T-helper 2 cell treated with Interferon-gamma antibody and Interleukin-4, amounts not matched to agents 100 ng/mL and 5 ng/mL, for 36 hours (primary cell): ENCODE measurements around the gene NPEPPS. TPM values are rescaled to one million over a fixed set of nuclear protein-coding genes. Genes with fewer than 3 reads are reported as not detected.

ENCODE experiments used
- intact Hi-C: fragments of 100-400 bp; cut with micrococcal nuclease; formaldehyde crosslinking; loops from one replicate; pipeline ENCODE4 v1.15.1; 2023
- total RNA-seq: library from RNA; stranded (reverse); gene quantifications from 2 replicates; pipeline ENCODE4 v1.2.3, GENCODE V29; 2022

The NPEPPS gene
- total RNA-seq, 1 donor from 2014 or later = 95.5 TPM

- intact Hi-C loops = no loop called here
Measured at GRCh38 chr17:47628014-47628566, 97.2 kb downstream of the NPEPPS start.

- intact Hi-C loops = no loop called here
Measured at GRCh38 chr17:47629826-47630225, 98.9 kb downstream of the NPEPPS start.

DNA sequence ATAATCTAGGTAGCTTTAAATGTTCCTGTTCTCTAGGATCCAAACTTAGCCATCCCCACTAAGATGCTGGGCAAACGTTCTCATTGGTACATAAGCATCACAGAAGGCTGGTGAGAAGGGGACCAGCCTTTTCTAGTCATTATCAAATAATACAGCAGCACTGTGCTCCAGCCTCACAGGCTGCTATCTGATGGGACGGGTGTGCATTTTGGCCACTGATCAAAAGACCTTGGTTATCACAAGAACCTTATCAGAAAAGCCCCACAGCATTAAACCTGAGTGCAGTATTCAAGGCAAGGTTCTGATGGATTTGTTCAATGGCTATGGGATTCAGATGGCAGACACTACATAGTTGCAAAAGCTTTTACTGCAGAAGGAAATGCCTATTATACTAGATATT, 99.7 kb downstream of the NPEPPS start:
- intact Hi-C loops = no loop called here

DNA sequence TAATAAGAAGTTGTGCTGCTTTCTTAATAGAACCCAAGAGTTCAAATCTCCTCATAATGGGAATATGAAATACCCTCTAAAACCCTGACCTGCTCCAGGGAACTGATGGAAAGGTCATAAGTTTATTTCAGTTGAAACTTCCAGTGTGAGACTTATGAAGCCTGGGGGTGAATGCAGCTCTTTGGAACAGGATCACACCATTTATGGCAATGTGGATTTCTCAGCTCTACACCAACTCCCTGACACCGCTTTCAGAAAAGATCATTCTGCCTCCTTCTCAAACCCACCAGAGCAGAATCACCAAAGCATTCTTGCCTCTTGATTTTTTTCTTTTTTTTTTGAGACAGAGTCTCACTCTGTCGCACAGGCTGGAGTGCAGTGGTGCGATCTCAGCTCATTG, 102.1 kb downstream of the NPEPPS start:
- intact Hi-C loops = no loop called here

DNA sequence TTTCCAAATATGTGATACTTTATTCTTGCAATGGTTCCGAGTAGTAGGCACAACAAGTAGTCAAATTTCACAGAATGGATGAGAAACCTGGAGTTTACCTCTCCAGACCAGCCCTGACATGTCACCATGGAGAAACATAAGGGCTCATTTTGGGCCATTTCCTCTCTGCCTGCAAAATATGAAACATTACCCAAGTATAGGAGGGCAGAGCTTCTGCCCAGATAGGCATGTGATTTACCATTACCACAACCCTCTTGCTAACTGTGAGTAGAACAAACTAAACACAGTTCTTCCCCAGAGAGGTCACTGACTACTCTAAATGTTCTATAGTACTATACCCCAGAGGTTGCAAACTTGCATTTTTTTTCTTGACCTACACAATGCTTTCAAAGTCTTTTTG, 103.1 kb downstream of the NPEPPS start:
- intact Hi-C loops = no loop called here

DNA sequence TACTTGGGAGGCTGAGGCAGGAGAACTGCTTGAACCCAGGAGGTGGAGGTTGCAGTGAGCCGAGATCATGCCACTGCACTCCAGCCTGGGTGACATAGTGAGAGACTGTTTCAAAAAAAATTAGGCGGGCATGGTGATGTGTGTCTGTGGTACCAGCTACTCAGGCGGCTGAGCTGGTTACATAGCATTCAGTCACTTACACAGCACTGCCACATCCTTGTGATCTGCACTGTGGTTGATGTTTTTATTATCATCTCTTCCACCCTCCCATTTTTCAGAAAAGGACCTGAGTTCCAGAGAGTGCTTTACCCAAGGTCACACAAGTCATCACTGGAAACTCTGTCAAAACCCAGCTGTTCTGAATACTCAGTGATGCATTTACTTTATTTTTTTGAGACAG, 104.0 kb downstream of the NPEPPS start:
- intact Hi-C loops = no loop called here

DNA sequence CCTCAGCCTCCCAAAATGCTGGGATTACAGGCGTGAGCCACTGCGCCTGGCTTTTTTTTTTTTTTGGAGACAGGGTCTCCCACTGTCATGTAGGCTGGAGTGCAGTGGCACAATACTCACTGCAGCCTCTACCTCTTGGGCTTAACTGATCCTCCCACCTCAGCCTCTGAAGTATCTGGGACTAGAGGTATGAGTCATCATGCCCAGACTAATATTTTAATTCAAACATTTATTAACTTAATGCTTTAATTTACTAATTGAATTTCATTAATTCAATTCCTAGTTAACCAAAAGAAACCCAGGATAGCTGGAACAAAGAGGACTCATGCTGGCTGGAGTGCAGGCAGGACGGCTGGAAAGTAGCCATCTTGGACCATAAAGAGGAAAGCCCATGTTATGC, 104.8 kb downstream of the NPEPPS start:
- intact Hi-C loops = no loop called here

GRCh38 chr17:47636273-47637030, 105.5 kb downstream of the NPEPPS start:
- intact Hi-C loops = no loop called here

GRCh38 chr17:47638903-47639302, 108.0 kb downstream of the NPEPPS start:
- intact Hi-C loops = no loop called here

- intact Hi-C loops = no loop called here
Measured at GRCh38 chr17:47640076-47640475, 109.2 kb downstream of the NPEPPS start.

- intact Hi-C loops = no loop called here
Measured at GRCh38 chr17:47641202-47641601, 110.3 kb downstream of the NPEPPS start.

DNA sequence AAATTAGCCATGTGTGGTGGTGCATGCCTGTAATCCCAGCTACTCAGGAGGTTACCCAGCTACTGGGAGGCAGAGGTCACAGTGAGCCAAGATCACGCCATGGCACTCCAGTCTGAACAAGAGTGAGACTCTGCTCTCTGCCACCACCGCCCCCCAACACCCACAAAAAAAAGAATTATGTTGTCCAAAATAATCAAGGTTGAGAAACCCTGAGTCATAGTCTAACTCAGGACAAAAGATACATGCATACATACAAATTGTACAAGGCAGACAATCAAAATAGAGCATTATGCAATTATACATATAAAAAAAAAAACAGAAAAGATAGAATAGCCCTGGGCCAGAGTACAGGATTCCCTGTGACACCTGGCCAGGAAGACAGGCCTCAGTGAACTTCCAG, 112.2 kb downstream of the NPEPPS start:
- intact Hi-C loops = no loop called here

GRCh38 chr17:47644324-47644723, 113.4 kb downstream of the NPEPPS start:
- intact Hi-C loops = no loop called here

DNA sequence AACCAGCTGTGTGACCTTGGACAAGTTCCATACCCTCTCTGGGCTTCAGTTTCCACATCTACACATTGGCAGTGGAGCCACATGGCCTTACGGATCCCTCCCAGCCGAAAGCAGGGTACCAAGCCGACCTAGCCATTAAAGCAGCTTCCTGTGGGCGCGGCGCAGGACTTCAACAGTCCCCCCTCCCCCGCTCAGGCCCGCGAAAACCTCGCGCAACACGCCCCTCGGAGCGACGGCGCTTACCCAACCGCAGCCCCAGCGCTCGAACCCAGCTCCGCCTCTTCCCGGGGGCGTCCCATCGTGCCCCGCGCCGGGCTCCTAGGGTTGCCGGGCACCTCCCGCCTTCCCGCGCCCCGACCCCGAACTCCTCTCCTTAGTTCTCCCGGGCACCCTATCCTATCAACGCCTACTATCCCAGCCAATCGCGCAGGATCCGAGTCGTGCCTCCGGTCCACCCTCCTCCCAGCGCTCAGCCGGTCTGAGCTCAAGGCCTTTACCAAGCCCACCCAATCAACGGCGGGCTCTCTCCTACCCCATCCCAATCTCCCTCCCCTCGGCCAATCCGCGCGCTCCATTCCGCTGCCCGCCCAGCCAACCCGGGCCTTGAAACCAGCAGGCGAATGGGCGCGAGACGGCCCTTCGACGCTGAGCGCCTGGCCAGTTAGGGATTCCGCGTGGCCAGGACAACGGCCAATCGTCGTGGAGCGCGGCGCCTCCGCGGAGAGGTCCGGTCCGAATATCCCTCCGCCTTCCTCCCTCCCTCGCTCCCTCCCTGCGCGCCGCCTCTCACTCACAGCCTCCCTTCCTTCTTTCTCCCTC, 118.5 kb downstream of the NPEPPS start, which contains the start of gene KPNB1:
KPNB1 (plus strand) TSS at position 767 of the 819 bp plus-strand sequence. CDS start 326 bp downstream, outside the sequence.
- intact Hi-C loops = loop anchor here (1.0 to 5.0 kb wide), 4 partner anchors 11 to 462 kb away; partner anchors contain the start of genes CDC27, LRRC46, MRPL10 and SP2

- intact Hi-C loops = loop anchor here (1.0 to 5.0 kb wide), 4 partner anchors 10 to 463 kb away; partner anchors contain the start of genes CDC27, LRRC46, MRPL10 and SP2
Measured at GRCh38 chr17:47649972-47650524, 119.1 kb downstream of the NPEPPS start.

DNA sequence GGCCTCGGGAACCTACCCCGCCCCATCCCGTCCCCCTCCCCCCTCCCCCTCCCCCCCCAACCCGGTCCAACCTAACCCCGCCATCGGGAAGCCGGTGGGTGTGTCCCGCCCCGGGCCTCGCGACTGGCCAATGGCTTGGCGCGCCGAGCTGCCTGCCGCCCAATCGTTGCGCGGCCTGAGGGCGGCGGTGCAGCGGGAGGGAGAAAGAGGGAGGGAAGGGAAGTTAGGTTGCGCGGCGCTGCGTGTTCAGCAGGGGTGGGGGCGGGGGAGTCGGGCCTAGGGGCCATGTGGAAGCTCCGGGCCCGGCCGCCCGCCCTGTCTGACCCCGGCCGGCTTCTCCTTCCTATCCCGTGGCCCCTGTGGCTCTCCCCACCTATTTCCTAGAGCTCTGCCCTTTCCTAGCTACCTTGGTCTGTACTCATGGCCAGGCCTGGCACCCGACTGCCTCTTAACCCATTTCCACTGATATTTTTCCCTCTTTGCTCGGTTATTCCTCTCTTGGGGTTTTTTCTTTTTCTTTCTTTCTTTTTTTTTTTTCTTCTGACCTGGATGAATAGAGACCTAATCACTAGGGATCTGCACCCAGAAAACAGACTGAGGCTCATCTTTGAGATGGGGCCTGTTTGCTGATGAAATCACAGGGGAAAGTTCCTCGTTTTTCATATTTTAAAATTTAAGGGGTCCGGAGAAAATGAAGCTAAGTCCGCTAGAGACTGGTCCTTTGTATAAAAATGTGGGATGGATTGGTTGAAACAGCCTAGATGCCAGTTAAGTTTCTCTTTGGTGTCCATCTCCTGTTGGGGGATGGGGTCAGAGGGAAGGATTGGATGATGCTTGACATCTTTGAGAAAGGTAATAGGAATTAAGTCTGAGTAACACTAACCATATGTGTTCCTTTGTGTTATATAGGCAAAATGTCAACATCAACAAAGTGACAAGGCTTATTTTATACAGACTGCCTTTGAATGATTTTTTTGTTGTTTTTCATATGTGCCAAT, 119.9 kb downstream of the NPEPPS start:
- intact Hi-C loops = no loop called here

GRCh38 chr17:47651704-47652103, 120.8 kb downstream of the NPEPPS start:
- intact Hi-C loops = no loop called here

GRCh38 chr17:47652570-47652969, 121.7 kb downstream of the NPEPPS start:
- intact Hi-C loops = no loop called here

DNA sequence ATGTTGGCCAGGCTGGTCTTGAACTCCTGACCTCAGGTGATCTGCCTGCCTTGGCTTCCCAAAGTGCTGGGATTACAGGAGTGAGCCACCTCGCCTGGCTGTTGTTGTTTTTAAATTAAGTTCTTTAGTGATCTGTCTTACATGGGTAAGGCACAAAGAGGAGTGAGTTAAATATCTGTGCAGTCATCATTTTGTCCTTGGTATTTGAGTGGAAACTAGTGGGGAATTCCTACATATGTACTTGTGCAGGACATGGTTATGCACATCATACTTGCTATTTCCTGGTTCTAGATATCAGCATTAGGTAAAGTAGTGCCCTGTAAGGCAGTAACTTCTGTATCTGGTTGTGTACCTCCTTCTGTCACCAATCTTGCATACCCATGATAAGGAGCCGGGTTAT, 122.5 kb downstream of the NPEPPS start:
- intact Hi-C loops = no loop called here

DNA sequence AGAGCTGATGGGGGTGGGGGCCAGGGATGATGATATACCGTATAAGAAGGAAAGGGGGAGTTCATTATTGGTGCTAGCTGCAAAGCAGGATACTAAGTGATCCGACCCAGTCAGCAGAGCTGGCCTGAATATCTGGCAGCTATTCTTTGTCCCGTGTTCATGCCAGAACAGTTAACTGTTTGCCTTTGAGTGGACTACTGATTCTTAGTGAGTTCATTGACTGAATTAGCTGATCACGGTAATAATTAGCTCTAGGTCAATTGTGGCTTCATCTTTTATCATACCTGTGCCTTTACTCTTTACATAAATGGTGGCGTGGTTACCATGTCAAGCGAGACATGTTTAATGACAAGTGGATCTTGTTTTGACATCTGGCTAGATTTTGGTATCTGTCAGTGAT, 124.1 kb downstream of the NPEPPS start:
- intact Hi-C loops = no loop called here
